PC-9 (cell line): Measurements from ENCODE around the gene CTCF. TPM values are rescaled to one million over a fixed set of nuclear protein-coding genes. Genes with fewer than 3 reads are reported as not detected.

Experiments used
- BruUV-seq: library from RNA; stranded (reverse); fragments of 400-500 nt; replicated peaks from 2 replicates; lab custom pipeline; 2021; lab: Mats Ljungman, UMichigan
- CTCF ChIA-PET: fragments of 300-600 bp; sonication (Branson Sonifier 250); formaldehyde crosslinking; loops from one replicate; lab custom pipeline; 2022; ENCODE audit warnings: antibody characterized with exemption; lab: Charles Lee
- POLR2A ChIA-PET: fragments of 300-600 bp; sonication (Branson Sonifier 250); formaldehyde crosslinking; loops from one replicate; lab custom pipeline; 2022; ENCODE audit warnings: antibody characterized with exemption; ENCODE audit not compliant: unreplicated experiment; lab: Charles Lee
- DNase-seq, 2 experiments: peaks; one replicate each; pipeline versions ENCODE4 v3.0.0 to v3.0.0-alpha.2; 2015 to 2022; ENCODE audit warnings: mixed read lengths in 1 of 2
- H2AFZ ChIP-seq: fragments of 200-600 bp; sonication (generic); 2 replicates; pipeline ENCODE4 v1.8.1; 2017; ENCODE audit warnings: antibody characterized with exemption
- H3F3A ChIP-seq: fragments of 200-600 bp; sonication (generic); 2 replicates; pipeline ENCODE4 v1.8.1; 2017; ENCODE audit warnings: antibody characterized with exemption, mild to moderate bottlenecking, low read depth; ENCODE audit not compliant: insufficient read depth
- H3K27ac ChIP-seq: fragments of 200-600 bp; sonication (generic); 2 replicates; pipeline ENCODE4 v1.6.1; 2016; ENCODE audit warnings: mixed run types
- H3K27me3 ChIP-seq: fragments of 200-600 bp; sonication (generic); 2 replicates; pipeline ENCODE4 v1.6.1; 2016; ENCODE audit warnings: low read depth, mixed run types; ENCODE audit not compliant: insufficient read depth
- H3K36me3 ChIP-seq: fragments of 200-600 bp; sonication (generic); 2 replicates; pipeline ENCODE4 v1.6.1; 2016; ENCODE audit warnings: low read depth, mixed run types
- H3K4me1 ChIP-seq: fragments of 200-600 bp; sonication (generic); replicated peaks from 2 replicates; pipeline ENCODE4 v1.6.1; 2016; ENCODE audit warnings: mixed run types; ENCODE audit not compliant: insufficient read depth
- H3K4me2 ChIP-seq: fragments of 200-600 bp; sonication (generic); 2 replicates; pipeline ENCODE4 v1.6.1; 2017; ENCODE audit warnings: mixed run types
- H3K4me3 ChIP-seq: fragments of 200-600 bp; sonication (generic); 2 replicates; pipeline ENCODE4 v1.6.1; 2016; ENCODE audit warnings: mixed run types
- H3K79me2 ChIP-seq: fragments of 200-600 bp; sonication (generic); 2 replicates; pipeline ENCODE4 v1.6.1; 2017; ENCODE audit warnings: low read depth, mixed run types
- H3K9me2 ChIP-seq: fragments of 200-600 bp; sonication (generic); 2 replicates; pipeline ENCODE4 v1.8.1; 2017; ENCODE audit warnings: mild to moderate bottlenecking; ENCODE audit not compliant: insufficient read depth
- H3K9me3 ChIP-seq: fragments of 200-600 bp; sonication (generic); 2 replicates; pipeline ENCODE4 v1.8.1; 2016; ENCODE audit warnings: low read depth; ENCODE audit not compliant: insufficient read depth
- H4K20me1 ChIP-seq: fragments of 200-600 bp; sonication (generic); 2 replicates; pipeline ENCODE4 v1.8.1; 2017; ENCODE audit not compliant: insufficient read depth
- CTCF ChIP-seq: fragments of 200-600 bp; sonication (generic); conservative IDR thresholded peaks from 2 replicates; pipeline ENCODE4 v1.6.1; 2017; ENCODE audit warnings: mixed run types, antibody characterized with exemption, mild to moderate bottlenecking, moderate library complexity
- EZH2 ChIP-seq: fragments of 200-600 bp; sonication (generic); IDR thresholded peaks from 2 replicates; pipeline ENCODE4 v1.8.0; 2017; ENCODE audit warnings: antibody characterized with exemption, low read depth
- intact Hi-C: fragments of 100-400 bp; cut with micrococcal nuclease; formaldehyde crosslinking; loops from one replicate; pipeline ENCODE4 v1.10.0; 2022; ENCODE audit not compliant: unreplicated experiment
- total RNA-seq: library from RNA; stranded (reverse); gene quantifications from 2 replicates; pipeline ENCODE4 v1.2.3, GENCODE V29; 2021

CTCF gene
- total RNA-seq, 1 experiment from 2014 or later: 39.0 TPM

GRCh38 chr16:67593288-67593687 is 31.0 kb downstream of the CTCF start:
- no peaks in the 10 kb centered on the region for H3K27me3 ChIP-seq
- intact Hi-C loops: no loop called here
- no peak for DNase-seq
- no peaks in the 10 kb centered on the region for H3F3A ChIP-seq
- H3K9me3 ChIP-seq: no peaks in the 10 kb centered on the region
- ChIA-PET POLR2A (no interaction called here), CTCF (no interaction called here)
- H3K9me2 ChIP-seq: no peaks in the 10 kb centered on the region
- TF ChIP-seq EZH2 (no peak), CTCF (no peak)
- peaks cover 47% of the 10 kb centered on the region; the same call in 1 of the 2 replicates for H3K79me2 ChIP-seq
- no peak overlapping the region for H3K4me3 ChIP-seq
- no peak overlapping the region for H3K27ac ChIP-seq
- no peaks in the 10 kb centered on the region for H3K4me1 ChIP-seq
- peaks cover 20% of the 10 kb centered on the region; the same call in 1 of the 2 replicates for H4K20me1 ChIP-seq
- H3K4me2 ChIP-seq: no peak overlapping the region
- no peaks in the 10 kb centered on the region for H3K36me3 ChIP-seq
- no TSS peak for BruUV-seq
- H2AFZ ChIP-seq: no peak overlapping the region

DNA sequence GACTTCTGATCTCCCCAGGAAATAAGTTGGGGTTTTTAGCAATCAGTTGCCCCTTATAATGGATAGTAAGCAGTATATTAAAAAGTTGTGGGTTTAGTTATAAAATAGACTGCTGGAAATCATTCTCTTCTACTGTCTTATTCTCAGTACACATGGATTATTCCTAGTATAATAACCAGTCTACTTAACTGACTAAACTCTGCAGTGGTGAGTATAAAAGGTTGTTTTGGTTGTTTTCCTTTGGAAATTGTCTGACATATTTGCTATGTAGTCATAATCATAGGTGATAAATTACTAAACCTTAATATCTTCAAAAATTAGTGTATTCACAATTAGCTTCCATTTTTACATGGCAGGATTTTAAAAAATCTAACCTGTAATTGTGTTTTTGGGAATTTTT is 31.4 kb downstream of the CTCF start:
- CTCF ChIA-PET: interaction anchor here (0.7 kb wide), 1 partner anchor 218 kb away, joined by 32 read pairs; no protein-coding TSS in a partner anchor
- Histone ChIP-seq H4K20me1 (peaks cover 20% of the 10 kb centered on the region; the same call in 1 of the 2 replicates), H3K4me2 (no peak overlapping the region), H3K4me1 (no peaks in the 10 kb centered on the region), H3K4me3 (no peak overlapping the region), H3K79me2 (peaks cover 49% of the 10 kb centered on the region; the same call in 1 of the 2 replicates), H3K27me3 (no peaks in the 10 kb centered on the region), H3K9me2 (no peaks in the 10 kb centered on the region), H3K9me3 (no peaks in the 10 kb centered on the region), H3F3A (no peaks in the 10 kb centered on the region), H3K36me3 (no peaks in the 10 kb centered on the region), H3K27ac (no peak overlapping the region), H2AFZ (no peak overlapping the region)
- DNase-seq: no peak
- no TSS peak for BruUV-seq
- POLR2A ChIA-PET: no interaction called here
- TF ChIP-seq EZH2 (no peak), CTCF (no peak)
- intact Hi-C loops: no loop called here

GRCh38 chr16:67594256-67594915 is 32.1 kb downstream of the CTCF start:
- H3K79me2 ChIP-seq: peaks cover 47% of the 10 kb centered on the region
- H3K9me2 ChIP-seq: no peaks in the 10 kb centered on the region
- intact Hi-C loops: no loop called here

More at GRCh38 chr16:67594256-67594915, 32.1 kb downstream of the CTCF start:
- TF ChIP-seq CTCF: no peak
- TF ChIP-seq EZH2: no peak
- no peaks in the 10 kb centered on the region for H3F3A ChIP-seq
- peaks cover 20% of the 10 kb centered on the region; the same call in 1 of the 2 replicates for H4K20me1 ChIP-seq
- no peaks in the 10 kb centered on the region for H3K4me1 ChIP-seq
- no peaks in the 10 kb centered on the region for H3K27me3 ChIP-seq
- CTCF ChIA-PET: interaction anchor here (0.7 kb wide), 1 partner anchor 218 kb away, joined by 32 read pairs; no protein-coding TSS in a partner anchor
- H3K4me2 ChIP-seq: no peak overlapping the region
- H3K4me3 ChIP-seq: no peak overlapping the region
- POLR2A ChIA-PET: no interaction called here
- H3K9me3 ChIP-seq: no peaks in the 10 kb centered on the region
- H2AFZ ChIP-seq: no peak overlapping the region
- no peak overlapping the region for H3K27ac ChIP-seq
- BruUV-seq: no TSS peak
- H3K36me3 ChIP-seq: no peaks in the 10 kb centered on the region
- no peak for DNase-seq
